ENCODE measurements around the gene CRPPA.
"Not testable (repeated sequence)": the region's sequence is repeated elsewhere in the genome, so short reads cannot be mapped to it uniquely, and the experiment has no call there.

Gene CRPPA

DNA sequence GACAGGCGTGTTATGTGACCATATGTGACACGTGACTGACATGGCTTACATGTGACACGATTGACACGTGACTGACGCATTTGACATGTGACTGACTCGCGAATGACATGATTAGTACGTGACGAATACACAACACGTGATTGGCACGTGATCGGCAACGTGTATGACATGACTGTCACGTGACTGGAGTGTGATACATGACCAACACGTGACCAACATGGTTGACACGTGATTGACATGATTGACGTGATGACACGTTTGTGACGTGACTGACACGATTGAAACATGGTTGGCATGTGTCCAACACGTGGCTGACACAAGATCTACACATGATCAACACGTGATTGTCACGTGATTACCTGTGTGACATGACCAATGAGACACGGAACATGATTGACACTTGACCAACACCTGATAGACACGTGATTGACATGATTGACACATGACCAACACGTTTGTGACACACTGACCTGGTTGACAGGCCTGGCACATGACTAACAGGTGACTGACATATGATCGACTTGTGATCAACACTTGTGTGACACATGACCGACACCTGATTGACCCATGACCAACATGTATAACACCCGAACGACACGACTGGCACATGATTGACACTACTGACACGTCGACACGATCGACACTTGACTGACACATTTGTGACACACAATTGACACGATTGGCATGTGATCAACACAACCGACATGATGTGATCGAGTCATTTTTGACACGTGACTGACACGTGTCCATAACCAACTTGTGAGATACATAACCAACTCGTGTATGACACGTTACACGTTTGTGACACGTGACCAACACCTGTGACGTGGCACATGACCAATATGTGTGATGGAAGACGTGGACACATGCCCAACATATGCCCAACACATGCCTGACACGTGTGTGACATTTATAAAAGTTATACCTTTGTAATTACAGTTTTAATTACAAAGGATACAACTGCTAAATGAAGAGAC, 21.1 kb downstream of the CRPPA start:
- DNase-seq = no peak
- intact Hi-C loops (cut with DNase I) = no loop called here

DNA sequence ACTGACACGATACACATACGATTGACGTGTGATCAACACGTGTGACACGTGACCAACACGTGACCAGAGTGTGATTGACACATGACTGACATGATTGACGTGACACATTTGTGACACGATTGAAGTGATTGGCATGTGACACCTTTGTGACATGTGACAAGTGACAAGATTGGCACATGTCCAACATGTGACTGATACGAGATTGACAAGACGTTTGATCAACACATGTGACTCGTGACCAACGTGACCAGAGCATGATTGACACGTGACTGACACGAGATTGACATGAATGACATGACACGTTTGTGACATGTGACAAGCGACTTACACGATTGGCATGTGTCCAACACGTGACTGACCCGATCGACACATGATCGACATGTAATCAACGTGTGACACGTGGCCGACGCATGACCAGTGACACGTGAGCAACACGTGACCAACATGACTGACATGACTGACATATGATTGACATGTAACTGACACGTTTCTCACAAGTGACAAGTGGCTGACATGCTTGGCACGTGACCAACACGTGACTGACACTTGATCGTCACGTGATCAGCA, 22.0 kb downstream of the CRPPA start:
- intact Hi-C loops (cut with DNase I) = no loop called here
- DNase-seq = no peak

DNA sequence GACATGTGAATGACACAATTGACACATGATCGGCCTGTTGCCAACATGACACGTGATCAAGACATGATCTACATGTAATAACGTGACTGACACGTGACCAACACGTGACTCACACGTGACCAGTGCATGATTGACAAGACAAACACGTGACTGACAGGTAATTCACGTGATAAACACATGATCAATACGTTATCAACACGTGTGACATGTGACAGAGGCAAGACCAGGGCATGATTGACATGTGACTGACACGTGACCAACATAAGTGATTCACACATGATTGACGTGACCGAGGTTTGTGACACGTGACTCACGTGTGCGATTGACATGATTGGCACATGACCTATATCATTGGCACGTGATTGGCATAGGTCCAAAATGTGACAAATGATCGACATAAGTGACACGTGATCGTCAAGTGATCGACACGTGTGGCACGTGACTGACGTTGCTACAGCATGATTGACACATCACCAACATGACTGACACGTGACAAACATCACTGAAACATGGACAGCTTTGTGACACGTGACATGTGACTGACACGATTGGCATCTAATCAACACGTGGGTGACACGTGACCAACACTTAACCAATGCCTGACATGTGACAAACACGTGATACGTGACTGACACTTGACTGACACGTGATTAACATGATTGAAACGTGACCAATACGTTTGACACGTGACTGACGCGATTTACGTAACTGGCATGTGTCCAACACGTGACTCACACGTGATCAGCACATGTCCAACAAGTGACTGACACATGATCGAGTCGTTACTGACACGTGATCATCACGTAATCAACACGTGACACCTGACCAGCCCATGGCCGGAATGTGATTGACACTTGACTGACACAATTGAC, 23.0 kb downstream of the CRPPA start:
- intact Hi-C loops (cut with DNase I) = no loop called here
- DNase-seq = no peak

DNA sequence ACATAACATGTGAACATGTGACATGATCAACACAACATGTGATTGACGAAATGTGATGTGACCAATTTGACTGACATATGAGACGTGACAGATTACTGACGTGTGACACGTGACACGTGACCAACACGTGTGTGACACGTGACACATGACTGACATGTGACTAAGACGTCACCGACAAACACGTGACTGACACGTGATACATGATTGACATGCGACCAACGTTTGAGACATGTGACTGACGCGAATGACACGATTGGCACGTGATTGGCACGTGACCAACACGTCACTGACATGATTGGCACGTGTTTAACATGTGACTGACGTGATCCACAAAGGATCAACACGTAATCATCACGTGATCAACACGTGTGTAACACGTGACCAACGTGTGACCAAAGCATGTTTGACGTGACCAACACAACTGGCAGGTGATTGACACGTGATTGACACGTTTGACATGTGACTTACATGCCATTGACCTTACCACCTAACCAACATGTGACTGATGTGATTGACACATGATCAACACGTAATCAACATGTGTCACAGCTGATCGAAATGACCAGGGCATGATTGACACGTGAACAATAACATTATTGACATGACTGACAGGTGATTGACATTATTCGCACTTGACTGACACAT, 23.7 kb downstream of the CRPPA start:
- no peak for DNase-seq
- intact Hi-C loops (cut with DNase I) = no loop called here

DNA sequence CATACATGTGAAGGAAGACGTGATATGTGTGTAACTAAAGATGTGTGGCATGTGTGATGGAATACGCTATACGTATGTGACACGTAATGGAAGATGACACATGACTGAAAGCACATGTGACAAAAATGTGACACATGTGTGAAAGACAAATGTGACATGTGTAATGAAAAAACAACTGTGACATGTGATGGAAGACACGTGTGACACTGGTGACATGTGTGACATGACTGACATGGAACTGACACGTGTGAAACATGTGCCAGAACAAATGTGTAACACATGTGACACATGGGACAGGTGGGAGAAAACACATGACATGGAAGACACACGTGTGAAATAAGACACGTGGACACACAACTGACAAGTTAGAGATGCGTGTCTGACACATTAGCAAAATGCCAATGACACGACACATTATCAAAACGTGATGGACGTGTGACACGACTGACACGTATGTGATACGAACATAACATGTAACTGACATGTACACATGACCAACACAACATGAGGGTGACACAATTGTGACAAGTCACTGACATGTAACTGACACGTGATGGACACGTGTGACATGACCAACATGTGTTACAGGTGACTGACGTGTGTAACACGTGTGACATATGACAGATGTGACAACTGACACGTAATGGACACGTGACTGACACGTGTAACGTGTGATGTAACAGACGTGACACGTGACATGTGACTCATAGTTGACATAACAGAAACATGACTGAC, 24.4 kb downstream of the CRPPA start:
- intact Hi-C loops (cut with DNase I) = no loop called here
- no peak for DNase-seq

DNA sequence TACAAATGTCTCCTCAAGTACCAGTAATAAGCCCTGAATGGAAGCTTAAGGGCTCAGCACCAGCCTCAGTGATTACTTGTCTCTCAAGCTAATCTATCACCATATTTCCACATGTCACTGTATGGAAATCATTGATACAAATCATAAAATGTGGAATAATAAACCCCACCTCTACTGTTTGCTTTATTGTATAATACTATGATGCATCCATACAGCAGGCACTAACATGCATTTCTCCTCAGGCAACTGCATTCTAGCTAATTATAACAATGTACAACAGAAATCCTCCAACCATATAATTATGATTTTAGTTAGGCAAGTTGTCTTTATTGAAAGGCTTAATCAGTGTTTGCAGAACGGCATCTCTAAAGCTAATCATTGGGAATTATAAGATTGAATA, 26.2 kb downstream of the CRPPA start:
- no peak for DNase-seq
- intact Hi-C loops (cut with DNase I) = no loop called here

DNA sequence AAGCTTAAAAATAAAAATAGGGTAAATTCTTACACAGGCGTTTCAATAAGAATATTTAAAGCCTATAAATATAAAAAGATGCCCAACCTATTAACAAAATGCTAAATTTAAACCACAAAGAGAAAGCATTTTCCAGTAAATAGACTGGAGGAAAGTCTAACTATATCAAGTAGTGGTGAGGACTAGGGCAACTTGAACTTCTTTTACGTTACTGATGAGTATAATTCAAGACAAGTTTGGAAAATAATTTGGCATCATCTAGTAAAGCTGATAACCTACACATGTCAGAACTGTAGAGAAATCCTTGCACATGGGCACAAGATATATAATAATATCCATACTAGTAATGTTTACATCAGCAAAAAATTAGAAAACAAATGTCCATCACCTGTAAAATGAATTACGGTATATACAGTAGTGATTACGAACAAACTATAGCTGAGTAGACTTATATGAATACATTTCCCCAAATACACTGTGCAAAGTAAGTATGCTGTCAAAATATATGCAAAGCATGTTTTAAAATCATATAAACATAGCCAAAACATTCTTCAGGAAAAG, 27.4 kb downstream of the CRPPA start:
- intact Hi-C loops (cut with DNase I) = no loop called here
- no peak for DNase-seq

DNA sequence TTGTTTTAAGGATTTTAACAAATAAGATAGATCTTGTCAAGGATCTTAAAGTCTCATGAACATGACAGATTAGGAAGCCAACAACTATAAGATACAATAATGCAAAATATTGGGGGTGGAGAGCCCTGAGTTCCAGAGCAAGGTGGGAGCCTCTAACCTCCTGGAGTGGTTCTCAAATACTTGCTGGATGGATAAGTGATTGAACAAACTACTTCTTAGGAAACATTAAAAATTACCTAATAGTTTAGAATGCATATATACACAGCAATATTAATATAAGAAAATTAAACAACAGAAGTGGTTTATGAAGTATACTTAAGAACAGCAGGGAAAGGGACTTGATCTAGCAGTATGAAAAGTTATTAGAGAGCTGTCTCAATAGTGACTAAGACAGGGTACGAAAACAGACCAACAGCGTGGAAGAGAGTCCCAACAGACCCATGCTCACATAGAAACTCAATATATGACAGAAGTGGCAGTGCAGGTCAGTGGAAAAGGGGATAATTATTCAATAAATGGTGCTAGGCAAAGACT, 28.3 kb downstream of the CRPPA start:
- DNase-seq = no peak
- intact Hi-C loops (cut with DNase I) = no loop called here

DNA sequence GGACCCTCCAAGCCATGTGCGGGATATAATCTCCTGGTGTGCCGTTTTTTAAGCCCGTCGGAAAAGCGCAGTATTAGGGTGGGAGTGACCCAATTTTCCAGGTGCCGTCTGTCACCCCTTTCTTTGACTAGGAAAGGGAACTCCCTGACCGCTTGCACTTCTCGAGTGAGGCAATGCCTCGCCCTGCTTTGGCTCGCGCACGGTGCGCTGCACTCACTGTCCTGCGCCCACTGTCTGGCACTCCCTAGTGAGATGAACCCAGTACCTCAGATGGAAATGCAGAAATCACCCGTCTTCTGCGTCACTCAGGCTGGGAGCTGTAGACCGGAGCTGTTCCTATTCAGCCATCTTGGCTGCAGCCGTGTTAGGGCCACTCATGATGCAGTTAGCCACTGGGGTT, 37.6 kb downstream of the CRPPA start:
- intact Hi-C loops (cut with DNase I); DNase-seq: not testable (repeated sequence)

DNA sequence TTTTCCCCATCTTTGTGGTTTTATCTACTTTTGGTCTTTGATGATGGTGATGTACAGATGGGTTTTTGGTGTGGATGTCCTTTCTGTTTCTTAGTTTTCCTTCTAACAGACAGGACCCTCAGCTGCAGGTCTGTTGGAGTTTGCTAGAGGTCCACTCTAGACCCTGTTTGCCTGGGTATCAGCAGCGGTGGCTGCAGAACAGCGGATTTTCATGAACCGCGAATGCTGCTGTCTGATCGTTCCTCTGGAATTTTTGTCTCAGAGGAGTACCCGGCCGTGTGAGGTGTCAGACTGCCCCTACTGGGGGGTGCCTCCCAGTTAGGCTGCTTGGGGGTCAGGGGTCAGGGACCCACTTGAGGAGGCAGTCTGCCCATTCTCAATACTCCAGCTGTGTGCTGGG, 38.2 kb downstream of the CRPPA start:
- DNase-seq; intact Hi-C loops (cut with DNase I): not testable (repeated sequence)
